HG02973 (cell line): ENCODE data around the gene PRR5.

Experiments
- ATAC-seq: cut with Tn5 transposase; IDR thresholded peaks from one replicate; pipeline ENCODE4 v1.9.1; 2021; ENCODE audit warnings: moderate library complexity; ENCODE audit not compliant: unreplicated experiment

Gene PRR5

DNA sequence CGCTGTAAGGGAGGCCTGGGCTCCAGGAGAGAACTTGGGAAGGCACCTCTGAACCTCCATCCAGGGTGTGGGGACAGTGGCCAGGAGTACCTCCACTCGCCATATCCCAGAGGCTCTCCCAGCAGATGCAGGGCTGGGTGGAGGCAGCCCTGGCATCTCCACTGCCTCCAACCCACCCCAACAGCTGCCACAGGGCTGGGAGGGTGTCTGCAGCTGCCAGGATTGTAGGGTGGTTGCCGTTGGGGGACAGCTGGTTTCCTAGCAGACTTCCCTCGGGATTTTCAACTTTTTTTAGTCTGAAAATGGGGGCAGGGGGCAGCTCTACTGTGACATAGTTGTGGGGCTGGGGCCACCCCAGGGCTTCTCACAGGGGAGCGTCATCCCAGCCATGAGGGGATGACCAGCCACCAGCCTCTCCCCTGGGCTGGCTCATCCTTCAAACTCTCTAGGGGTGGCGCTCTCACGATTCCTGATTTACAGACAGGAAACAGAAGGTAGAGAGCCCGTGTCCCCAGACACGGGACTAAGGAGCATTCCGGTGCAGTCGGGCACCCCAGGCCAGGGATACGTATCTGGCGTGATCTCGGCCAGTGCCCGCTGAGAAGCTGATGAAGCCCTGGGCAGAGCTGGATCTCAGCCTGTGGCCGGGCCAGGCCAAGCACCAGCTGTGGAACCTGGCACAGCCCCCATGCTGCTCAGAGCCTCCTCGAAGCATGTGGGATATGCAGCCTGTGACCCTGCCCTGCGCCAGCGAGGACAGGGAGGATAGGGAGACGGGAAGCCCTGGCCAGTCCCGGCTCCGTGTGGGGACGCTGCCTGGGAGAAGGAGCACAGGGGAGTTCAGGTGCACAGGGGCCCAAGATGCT is 9.9 kb downstream of the PRR5 start:
- no peak for ATAC-seq

DNA sequence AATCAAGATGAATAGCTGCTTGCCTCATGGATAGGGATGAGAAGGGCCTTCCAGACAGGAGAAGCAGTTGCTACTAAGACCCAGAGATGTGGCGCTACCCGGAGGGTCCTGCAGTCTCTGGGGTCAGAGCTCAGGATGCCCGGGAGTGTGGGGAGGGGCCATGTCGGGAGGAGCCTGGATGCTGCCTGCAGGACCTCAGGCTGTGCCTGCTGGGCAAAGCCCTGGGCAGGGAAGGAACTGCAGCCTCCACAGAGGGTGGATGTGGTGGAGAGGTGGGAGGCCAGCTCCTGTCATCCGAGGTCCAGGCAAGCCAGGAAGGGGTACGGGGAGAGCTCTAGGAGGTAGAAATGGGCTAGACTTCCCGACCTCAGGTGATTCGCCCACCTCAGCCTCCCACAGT is 11.0 kb downstream of the PRR5 start:
- ATAC-seq = no peak

DNA sequence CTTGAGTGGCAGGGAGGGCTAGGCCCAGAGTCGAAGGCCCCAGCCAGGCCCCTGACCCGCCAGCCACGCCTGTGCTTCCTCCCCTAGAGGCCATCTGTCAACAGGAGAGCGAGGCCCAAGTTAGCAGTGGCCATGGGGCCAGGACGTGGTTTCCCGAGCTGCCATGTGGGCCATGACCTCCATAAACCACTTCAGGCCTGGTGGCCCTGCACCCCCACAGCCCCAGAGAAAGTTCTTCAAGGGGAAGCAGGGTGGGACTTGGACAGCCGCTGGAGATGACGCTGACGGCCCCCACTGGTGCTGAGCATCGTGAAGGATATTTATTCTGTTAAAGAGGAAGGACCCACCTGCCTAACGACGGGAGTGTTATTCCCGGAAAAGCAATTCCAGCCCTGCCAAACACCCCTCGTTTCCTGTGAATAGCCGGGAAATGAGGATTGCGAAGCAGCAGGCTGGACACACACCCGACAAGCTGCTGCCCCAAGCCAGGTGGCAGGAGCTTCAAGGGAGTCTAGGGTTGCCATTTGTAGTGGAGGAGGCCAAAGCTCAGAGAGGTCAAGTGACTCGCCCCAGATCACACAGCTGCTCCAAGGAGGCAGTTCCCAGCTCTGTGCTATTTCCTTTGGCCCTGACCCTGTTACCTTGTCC is 12.8 kb downstream of the PRR5 start:
- no peak for ATAC-seq

- no peak for ATAC-seq
These were observed 16.4 kb downstream of the PRR5 start for GRCh38 chr22:44718418-44718817.

GRCh38 chr22:44719586-44720368 is 17.8 kb downstream of the PRR5 start:
- ATAC-seq = no peak

DNA sequence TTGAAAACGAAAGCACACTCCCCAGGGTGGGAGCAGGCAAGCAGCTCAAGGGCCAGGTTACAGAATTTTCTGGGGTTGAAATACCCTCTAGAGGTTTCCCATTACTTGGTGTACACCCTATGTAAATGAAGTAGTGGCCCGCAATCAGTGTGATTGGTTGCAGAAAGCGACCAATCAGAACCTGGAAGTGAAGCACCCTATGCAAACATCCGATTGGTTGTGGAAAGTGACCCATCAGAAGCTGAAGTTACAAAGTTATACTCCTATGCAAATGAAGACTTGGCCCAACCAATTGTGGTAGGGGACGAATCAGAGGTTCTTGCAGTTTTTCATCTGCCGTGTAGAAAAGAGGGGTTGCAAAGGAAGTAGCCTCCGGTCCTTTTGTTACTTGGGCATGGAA is 19.2 kb downstream of the PRR5 start:
- no peak for ATAC-seq

DNA sequence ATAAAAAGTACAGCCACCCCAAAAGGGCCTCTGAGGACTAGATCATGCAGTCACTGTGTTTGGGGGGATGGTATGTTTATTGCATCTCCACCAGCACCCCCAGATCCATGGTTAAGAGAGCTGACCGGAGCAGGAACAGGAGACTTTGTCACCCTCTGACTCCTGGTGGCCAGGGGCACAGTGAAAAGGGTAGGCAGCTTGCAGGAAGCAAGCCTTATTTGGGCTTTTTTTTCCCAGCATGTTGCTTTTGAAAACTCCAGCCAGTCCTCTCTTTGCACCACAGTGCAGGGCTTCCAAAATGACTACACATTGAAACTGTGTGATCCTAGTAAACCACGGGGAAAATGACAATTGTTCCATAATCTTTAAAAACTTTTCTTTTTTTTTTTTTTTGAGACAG is 20.6 kb downstream of the PRR5 start:
- ATAC-seq = no peak

- no peak for ATAC-seq
These were observed 21.8 kb downstream of the PRR5 start for GRCh38 chr22:44723801-44724200.

- ATAC-seq = no peak
These were observed 22.4 kb downstream of the PRR5 start for GRCh38 chr22:44724416-44724815.

DNA sequence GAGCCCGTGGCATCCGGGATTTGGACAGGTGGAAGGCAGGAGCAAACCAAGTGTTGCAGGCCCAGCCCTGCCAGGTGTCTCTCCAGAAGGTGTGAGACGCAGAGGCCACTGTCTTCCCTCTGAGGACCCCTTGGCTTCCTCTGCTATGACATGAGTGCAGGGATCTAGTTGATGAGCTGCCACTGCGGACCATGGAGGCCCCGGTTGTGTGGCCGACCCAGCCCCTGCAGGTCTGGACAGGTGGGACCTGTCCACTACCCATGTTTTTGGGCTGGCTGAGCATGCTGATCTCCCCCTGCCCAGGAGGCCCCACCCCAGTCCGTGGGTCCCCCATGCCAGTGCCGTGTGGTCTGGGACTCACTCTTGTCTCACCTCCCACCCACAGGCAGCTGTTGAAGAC is 22.9 kb downstream of the PRR5 start:
- ATAC-seq = no peak

GRCh38 chr22:44726439-44726838 is 24.4 kb downstream of the PRR5 start:
- no peak for ATAC-seq

GRCh38 chr22:44727148-44727547 is 25.1 kb downstream of the PRR5 start:
- ATAC-seq = no peak

DNA sequence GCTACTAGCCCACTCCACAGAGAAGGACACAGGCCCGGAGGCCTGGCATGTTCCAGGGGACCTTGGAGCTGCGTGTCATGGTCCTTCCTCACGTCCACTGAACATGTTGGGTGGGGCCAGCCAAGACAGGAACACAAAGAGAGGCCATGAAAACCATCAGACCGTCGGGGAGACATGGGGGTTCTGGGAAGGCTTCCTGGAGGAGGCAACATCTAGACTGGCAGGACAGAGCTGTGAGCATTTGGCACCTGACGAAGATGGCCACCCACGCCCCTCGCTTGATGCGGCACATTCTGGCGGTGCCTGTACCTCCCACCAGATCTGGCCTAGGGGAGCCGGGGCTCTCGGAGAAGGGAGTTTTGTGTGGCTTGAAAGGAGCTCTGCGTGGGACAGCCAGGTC is 25.7 kb downstream of the PRR5 start:
- ATAC-seq = no peak

DNA sequence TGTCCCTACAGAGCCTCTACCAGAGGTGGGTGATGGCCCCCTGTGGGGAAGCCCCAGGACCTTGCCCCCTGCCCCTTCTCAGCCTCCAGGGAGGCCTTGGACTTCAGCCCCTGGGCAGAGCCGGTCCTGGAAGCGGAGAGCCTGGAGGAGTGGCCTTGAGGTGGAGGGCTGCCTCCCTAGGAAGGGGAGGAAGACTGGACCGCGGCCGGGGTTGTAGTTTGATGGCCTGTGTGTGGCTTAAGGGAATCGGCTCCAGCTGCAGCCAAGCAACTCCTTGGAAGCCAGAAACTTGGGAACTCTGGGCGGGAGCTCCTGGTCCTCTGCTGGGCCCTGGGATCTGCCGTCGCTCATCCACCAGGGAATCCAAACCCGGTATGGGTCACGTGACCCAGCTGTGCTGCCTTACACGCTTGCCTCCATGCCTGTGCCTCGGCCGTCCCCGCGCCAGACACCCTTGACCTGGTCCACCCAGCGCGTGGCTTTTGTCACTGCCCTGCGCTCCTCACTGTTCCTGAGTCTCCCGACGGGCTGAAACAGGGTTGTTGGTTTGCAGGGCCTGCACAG is 26.8 kb downstream of the PRR5 start:
- ATAC-seq = no peak

DNA sequence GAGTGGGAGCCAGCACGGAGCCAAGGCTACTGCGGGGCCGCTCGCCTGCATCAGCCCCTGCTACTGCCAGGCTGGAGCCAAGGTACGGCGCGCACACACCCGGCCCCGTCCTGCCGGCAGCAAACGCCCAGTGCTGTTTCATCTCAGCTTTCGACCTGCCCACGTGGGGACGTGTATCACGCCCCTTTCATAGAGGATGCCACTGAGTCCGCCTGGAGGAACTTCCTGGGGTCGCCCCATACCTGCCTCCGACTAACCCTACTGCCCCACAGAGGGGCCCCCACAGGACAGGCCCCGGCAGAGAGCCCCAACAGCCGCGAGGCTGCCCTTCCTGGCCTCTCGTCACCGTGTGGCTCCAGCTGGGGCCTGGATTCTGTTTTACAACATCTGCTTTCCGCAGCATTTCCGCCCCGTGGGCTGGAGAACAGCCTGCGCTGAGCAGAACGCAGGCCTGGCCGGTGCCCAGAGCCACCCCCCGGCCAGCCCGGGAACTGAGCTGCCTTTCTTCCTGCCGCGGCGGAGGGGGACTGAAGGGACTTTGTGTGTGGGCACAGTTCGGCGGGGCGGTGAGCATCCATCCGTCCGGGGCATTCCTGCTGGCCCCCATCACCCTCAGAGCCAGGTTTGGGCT is 27.5 kb downstream of the PRR5 start:
- ATAC-seq = no peak

GRCh38 chr22:44730022-44730393 is 28.0 kb downstream of the PRR5 start:
- ATAC-seq = no peak

DNA sequence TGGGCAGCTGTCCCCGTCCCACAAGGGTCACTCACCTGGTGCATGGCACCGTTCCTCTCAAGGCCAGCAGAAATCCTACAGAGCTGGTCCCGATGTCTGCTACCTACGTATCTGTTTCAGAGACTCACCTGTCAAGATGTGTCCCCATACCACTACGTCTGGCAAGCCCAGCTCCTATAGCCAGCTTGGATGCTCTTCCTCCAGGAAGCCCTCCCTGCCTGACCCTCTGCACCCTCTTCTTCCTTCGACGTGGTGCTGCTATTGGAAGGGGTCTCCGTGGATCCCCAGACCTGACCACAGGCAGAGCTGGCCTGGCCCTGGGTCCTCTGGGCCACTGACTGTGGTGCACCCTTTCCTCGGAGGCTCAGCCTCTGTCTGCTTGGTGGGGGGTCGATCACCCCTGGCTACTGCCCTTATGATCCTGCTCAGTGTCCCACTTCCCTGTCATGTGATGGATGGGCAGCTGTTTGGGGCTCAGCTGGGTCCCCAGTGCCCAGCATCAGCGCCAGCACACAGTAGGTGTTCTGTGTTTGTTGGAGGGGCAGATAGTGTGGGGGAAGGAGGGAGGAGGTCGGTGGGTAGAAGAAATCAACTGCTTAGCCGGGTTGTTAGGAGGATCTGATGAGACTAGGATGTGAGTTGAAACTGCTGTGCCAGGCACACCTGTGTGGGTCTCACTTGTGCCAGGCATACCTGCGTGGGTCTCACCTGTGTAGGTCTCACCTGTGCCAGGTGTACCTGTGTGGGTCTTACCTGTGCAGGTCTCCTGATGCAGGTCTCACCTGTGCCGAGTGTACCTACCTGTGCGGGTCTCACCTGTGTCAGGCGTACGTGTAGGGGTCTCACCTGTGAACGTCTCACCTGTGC is 28.7 kb downstream of the PRR5 start:
- ATAC-seq = no peak

DNA sequence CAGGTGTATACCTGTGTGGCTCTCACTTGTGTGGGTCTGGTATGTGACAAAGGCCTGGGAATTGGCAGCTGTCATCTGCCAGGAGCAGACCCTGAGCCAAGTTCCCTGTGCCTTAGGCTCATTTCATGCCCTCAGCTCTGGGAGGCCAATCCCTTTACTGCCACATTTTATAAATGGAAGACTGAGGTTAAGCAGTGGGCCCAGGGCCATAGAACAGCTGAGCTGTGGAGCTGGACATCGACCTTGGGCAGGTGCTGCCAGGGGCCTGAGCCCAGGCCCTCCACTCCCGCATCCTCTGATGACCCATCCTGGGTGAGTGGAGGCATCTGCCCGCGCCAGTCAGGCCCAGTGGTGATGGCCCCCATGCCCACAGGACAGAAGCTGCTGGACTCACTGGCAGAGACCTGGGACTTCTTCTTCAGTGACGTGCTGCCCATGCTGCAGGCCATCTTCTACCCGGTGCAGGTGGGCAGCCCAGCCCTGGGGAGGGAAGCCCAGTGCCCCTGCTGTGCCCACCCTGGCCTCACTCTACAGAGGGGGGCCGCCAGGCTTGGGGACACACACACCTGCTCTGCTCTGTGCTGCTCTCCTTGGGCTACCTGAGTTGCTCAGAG is 29.5 kb downstream of the PRR5 start:
- ATAC-seq = no peak

DNA sequence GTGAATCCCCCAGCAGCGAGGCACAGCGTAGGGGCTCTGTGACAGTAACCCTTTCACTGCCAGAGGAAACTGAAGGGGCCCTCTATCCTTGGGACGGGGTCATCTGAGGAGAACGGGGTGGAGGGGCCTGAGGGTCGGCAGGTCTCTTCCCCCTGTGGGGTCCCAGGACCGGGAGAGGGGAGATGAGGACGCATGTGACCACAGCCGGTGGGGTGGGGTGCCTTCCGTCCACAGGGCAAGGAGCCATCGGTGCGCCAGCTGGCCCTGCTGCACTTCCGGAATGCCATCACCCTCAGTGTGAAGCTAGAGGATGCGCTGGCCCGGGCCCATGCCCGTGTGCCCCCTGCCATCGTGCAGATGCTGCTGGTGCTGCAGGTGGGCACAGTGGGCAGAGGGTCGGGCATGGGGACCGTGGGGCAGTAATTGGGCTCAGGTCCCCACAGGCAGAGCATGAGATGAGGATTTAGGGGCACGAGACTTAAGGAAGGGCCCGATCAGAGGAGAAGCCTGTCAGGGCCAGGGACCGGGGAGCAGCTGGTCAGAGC is 30.1 kb downstream of the PRR5 start:
- ATAC-seq = no peak
